IPS DF 4.7 (cell line): ENCODE data around the gene SKA1.
A peak's percentile ranks its signal among the peaks of the same experiment; 100 is the strongest.

Source experiments
- DNase-seq: peaks from one replicate; pipeline ENCODE4 v3.0.0-alpha.2; 2013; ENCODE audit warnings: low spot score; ENCODE audit errors: extremely low read depth

The SKA1 gene

GRCh38 chr18:50374753-50375391 is at the start of gene SKA1:
Gene SKA1 (plus strand): TSS chr18:50375046. CDS start chr18:50375831, 785 bp downstream.
- DNase-seq: peak; percentile 79

- no peak for DNase-seq
Measured at GRCh38 chr18:50327983-50328382, 46.9 kb upstream of the SKA1 start.

GRCh38 chr18:50330176-50330575 is 44.7 kb upstream of the SKA1 start:
- no peak for DNase-seq

- DNase-seq: no peak
Measured at GRCh38 chr18:50331691-50332090, 43.2 kb upstream of the SKA1 start.

- DNase-seq: no peak
Measured at GRCh38 chr18:50334546-50335152, 40.2 kb upstream of the SKA1 start.

- no peak for DNase-seq
Measured at GRCh38 chr18:50338122-50338521, 36.7 kb upstream of the SKA1 start.

- no peak for DNase-seq
Measured at GRCh38 chr18:50338715-50339114, 36.1 kb upstream of the SKA1 start.

GRCh38 chr18:50340078-50340477 is 34.8 kb upstream of the SKA1 start:
- DNase-seq: no peak

- no peak for DNase-seq
Measured at GRCh38 chr18:50341443-50341842, 33.4 kb upstream of the SKA1 start.

GRCh38 chr18:50350699-50351098 is 24.1 kb upstream of the SKA1 start:
- DNase-seq: no peak

GRCh38 chr18:50356036-50356945 is 18.6 kb upstream of the SKA1 start:
- no peak for DNase-seq

- no peak for DNase-seq
Measured at GRCh38 chr18:50358844-50359243, 16.0 kb upstream of the SKA1 start.

GRCh38 chr18:50359806-50360205 is 15.0 kb upstream of the SKA1 start:
- no peak for DNase-seq

- no peak for DNase-seq
Measured at GRCh38 chr18:50360611-50361010, 14.2 kb upstream of the SKA1 start.

GRCh38 chr18:50369672-50370071 is 5.2 kb upstream of the SKA1 start:
- DNase-seq: no peak

- no peak for DNase-seq
Measured at GRCh38 chr18:50372743-50373142, 2.1 kb upstream of the SKA1 start.

GRCh38 chr18:50373561-50374219 is 1.2 kb upstream of the SKA1 start:
- DNase-seq: no peak

- no peak for DNase-seq
Measured at GRCh38 chr18:50374220-50374752, 560 bp upstream of the SKA1 start.

- no peak for DNase-seq
Measured at GRCh38 chr18:50377061-50377798, 2.4 kb downstream of the SKA1 start.

- no peak for DNase-seq
Measured at GRCh38 chr18:50388988-50389387, 14.1 kb downstream of the SKA1 start.

- DNase-seq: no peak
Measured at GRCh38 chr18:50393802-50394201, 19.0 kb downstream of the SKA1 start.
